Stomach (tissue), 9 donors: ENCODE data around the gene S100A2. TPM values are rescaled to one million over a fixed set of nuclear protein-coding genes. Genes with fewer than 3 reads are reported as not detected.

Experiments used
- DNase-seq, 2 donors: peaks; one replicate each; pipeline versions ENCODE4 v3.0.0 to v3.0.0-alpha.2; 2013 to 2019
- H3K27ac ChIP-seq, 5 donors: fragments of 200-600 bp in 4 of 5; sonication (generic) in 4 of 5; one replicate each; pipeline ENCODE4 v1.5.1; 2013 to 2019; ENCODE audit warnings: mild to moderate bottlenecking in 1 of 5, moderate library complexity in 1 of 5
- H3K27me3 ChIP-seq, 3 donors: fragments of 200-600 bp; sonication (generic); one replicate each; pipeline ENCODE4 v1.5.1; 2017 to 2019; ENCODE audit warnings: mixed run types in 1 of 3
- H3K36me3 ChIP-seq, 4 donors: fragments of 200-600 bp; sonication (generic); 1 replicate in 3 of 4; 2 replicates in 1 of 4; pipeline ENCODE4 v1.5.1; 2016 to 2019
- H3K4me1 ChIP-seq, 4 donors: fragments of 200-600 bp; sonication (generic); one replicate each; pipeline ENCODE4 v1.5.1; 2016 to 2019
- H3K4me3 ChIP-seq, 4 donors: fragments of 200-600 bp; sonication (generic) in 3 of 4; one replicate each; pipeline ENCODE4 v1.5.1; 2016 to 2019; ENCODE audit warnings: mild to moderate bottlenecking in 1 of 4
- H3K9me3 ChIP-seq, 4 donors: fragments of 200-600 bp; sonication (generic); one replicate each; pipeline ENCODE4 v1.5.1; 2016 to 2019
- EP300 ChIP-seq: sonication (generic); formaldehyde crosslinking; IDR thresholded peaks from one replicate; pipeline ENCODE4 v1.6.1; 2017; ENCODE audit warnings: antibody characterized with exemption
- POLR2A ChIP-seq, 4 donors: fragments of 450-650 bp; IDR thresholded peaks; one replicate each; pipeline ENCODE4 v1.6.1; 2016; ENCODE audit warnings: antibody characterized with exemption in 4 of 4, control low read depth in 2 of 4, mild to moderate bottlenecking in 1 of 4, moderate library complexity in 1 of 4
- POLR2AphosphoS5 ChIP-seq, 3 donors: sonication (generic); formaldehyde crosslinking; IDR thresholded peaks; one replicate each; pipeline ENCODE4 v1.6.1; 2016; ENCODE audit warnings: antibody characterized with exemption in 3 of 3
- WGBS, 5 donors: extraction: QIAGEN DNeasy Blood & Tissue Kit in 3 of 5; methylation state at CpG; one replicate each; pipeline versions ENCODE4 v1.1.5 to v1.1.7; 2013 to 2018; 5-methylcytosine and 5-hydroxymethylcytosine counted together
- intact Hi-C: fragments of 100-400 bp; cut with DNase I; formaldehyde crosslinking; loops from one replicate; pipeline ENCODE4 v1.15.1; 2023; ENCODE audit warnings: low total_unique reads
- polyA plus RNA-seq, 3 donors: library from polyadenylated mRNA; stranded (reverse); fragments of 200-250 nt; gene quantifications; one replicate each; pipeline ENCODE4 v1.2.3, GENCODE V29; 2013
- total RNA-seq, 5 donors: library from RNA; depleted of rRNA; stranded (reverse); fragments of >200 nt; gene quantifications; one replicate each; pipeline versions ENCODE4 v1.1.0 to v1.2.3, GENCODE V29; 2014 to 2016
- TF ChIP-seq, protein P1 (sequence below), 7 experiments: fragments of 450-650 bp in 4 of 7; fragments of 200-600 bp in 3 of 7; sonication (generic) in 3 of 7; IDR thresholded peaks; one replicate each; pipeline ENCODE4 v1.5.1; 2016 to 2019; ENCODE audit warnings: antibody characterized with exemption in 7 of 7, control low read depth in 2 of 7, mild to moderate bottlenecking in 1 of 7
- donor health status: healthy with polysubstance abuse.
- donor health status: Bipolar disorder and iron deficiency.
- donor health status: healthy.

The S100A2 gene
- total and polyA plus RNA-seq, 8 donors = 2.2 to 1,809 (median 8.3) TPM; not detected in 3

DNA sequence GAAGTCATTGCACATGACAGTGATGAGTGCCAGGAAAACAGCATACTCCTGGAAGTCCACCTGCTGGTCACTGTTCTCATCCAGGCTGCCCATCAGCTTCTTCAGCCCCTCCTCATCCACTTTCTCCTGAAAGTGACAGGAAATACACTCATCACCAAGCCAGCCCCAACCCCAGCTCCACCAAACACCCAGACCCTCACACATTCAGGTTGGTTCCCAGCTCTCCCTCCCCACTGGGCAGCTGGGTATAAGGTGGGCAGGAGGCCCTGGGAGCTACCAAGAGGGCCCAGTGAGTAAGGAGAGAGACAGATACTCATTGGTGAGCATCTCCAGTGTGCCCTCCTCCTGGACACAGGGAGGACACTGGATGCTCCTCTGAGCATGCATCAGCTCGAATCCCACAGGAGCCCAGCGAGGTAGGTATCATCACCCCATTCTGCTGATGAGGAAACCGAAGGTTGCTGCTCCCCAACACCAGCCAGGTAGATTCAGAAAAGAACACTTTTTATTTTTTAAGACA lies 4.1 kb downstream of the S100A2 start:
- intact Hi-C loops = loop anchor here (5.0 kb wide), 1 partner anchor 44 kb away; no protein-coding TSS in a partner anchor
- Histone ChIP-seq H3K4me1 (peaks cover 13 to 14% (median 13%) of the 10 kb centered on the region in 4 donors), H3K27ac (no peak overlapping the region), H3K4me3 (no peak overlapping the region), H3K36me3 (no peaks in the 10 kb centered on the region), H3K9me3 (no peaks in the 10 kb centered on the region), H3K27me3 (no peaks in the 10 kb centered on the region)
- DNase-seq = no peak
- 95 to 100% (median 97%) methylated on average over 3 of the region's 3 CpGs for WGBS, 5 donors
- no peak for TF ChIP-seq POLR2A (IDR thresholded peaks at IDR 0.05)
- TF ChIP-seq, protein P1, sequence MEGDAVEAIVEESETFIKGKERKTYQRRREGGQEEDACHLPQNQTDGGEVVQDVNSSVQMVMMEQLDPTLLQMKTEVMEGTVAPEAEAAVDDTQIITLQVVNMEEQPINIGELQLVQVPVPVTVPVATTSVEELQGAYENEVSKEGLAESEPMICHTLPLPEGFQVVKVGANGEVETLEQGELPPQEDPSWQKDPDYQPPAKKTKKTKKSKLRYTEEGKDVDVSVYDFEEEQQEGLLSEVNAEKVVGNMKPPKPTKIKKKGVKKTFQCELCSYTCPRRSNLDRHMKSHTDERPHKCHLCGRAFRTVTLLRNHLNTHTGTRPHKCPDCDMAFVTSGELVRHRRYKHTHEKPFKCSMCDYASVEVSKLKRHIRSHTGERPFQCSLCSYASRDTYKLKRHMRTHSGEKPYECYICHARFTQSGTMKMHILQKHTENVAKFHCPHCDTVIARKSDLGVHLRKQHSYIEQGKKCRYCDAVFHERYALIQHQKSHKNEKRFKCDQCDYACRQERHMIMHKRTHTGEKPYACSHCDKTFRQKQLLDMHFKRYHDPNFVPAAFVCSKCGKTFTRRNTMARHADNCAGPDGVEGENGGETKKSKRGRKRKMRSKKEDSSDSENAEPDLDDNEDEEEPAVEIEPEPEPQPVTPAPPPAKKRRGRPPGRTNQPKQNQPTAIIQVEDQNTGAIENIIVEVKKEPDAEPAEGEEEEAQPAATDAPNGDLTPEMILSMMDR (IDR thresholded peaks at IDR 0.05) = no peak
- TF ChIP-seq EP300 = no peak
- no peak for TF ChIP-seq POLR2AphosphoS5 (IDR thresholded peaks at IDR 0.05)

- TF ChIP-seq, protein P1 (IDR thresholded peaks at IDR 0.05) = no peak
- TF ChIP-seq POLR2AphosphoS5 (IDR thresholded peaks at IDR 0.05) (no peak), EP300 (no peak), POLR2A (IDR thresholded peaks at IDR 0.05) (no peak)
- Histone ChIP-seq H3K9me3 (no peaks in the 10 kb centered on the region), H3K27ac (no peak overlapping the region), H3K4me3 (no peak overlapping the region), H3K4me1 (peaks cover 7 to 8% (median 7%) of the 10 kb centered on the region in 4 donors), H3K27me3 (no peaks in the 10 kb centered on the region), H3K36me3 (no peaks in the 10 kb centered on the region)
- 84 to 90% (median 86%) methylated on average over 10 of the region's 10 CpGs for WGBS, 5 donors
- DNase-seq = no peak
- intact Hi-C loops = loop anchor here (5.0 kb wide), 1 partner anchor 44 kb away; no protein-coding TSS in a partner anchor
Observed at GRCh38 chr1:153560771-153561465, 4.7 kb downstream of the S100A2 start.

DNA sequence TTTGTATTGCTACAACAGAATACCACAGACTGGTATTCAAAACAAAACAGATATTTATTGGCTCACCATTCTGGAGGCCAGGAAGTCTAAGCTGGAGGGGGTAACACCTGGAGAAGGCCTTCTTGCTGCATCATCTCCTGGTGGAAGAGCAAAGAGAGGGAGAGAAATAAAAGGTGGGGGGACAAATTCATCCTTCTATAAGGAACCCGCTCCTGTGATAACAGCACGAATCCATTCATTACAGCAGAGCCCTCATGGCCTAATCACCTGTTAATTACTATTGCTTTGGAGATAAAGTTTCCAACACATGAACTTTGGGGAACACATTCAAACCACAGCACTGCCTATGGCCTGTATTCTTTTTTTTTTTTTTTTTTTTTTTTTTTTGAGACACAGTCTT lies 5.4 kb downstream of the S100A2 start:
- TF ChIP-seq, protein P1 (IDR thresholded peaks at IDR 0.05) = no peak
- TF ChIP-seq EP300 = no peak
- TF ChIP-seq POLR2AphosphoS5 (IDR thresholded peaks at IDR 0.05) = no peak
- no peak for TF ChIP-seq POLR2A (IDR thresholded peaks at IDR 0.05)
- peaks cover under 1% of the 10 kb centered on the region in 4 donors for H3K4me1 ChIP-seq
- no peaks in the 10 kb centered on the region for H3K36me3 ChIP-seq
- H3K27me3 ChIP-seq = no peaks in the 10 kb centered on the region
- no peak overlapping the region for H3K4me3 ChIP-seq
- H3K27ac ChIP-seq = no peak overlapping the region
- H3K9me3 ChIP-seq = no peaks in the 10 kb centered on the region
- 70 to 100% (median 95%) methylated on average over 2 of the region's 2 CpGs for WGBS, 5 donors
- intact Hi-C loops = loop anchor here (5.0 kb wide), 1 partner anchor 43 kb away; no protein-coding TSS in a partner anchor
- no peak for DNase-seq

- intact Hi-C loops = no loop called here
- Histone ChIP-seq H3K27me3 (no peaks in the 10 kb centered on the region), H3K4me1 (peaks cover 0 to 19% (median 11%) of the 10 kb centered on the region in 4 donors), H3K27ac (no peak overlapping the region), H3K4me3 (no peak overlapping the region), H3K36me3 (no peaks in the 10 kb centered on the region), H3K9me3 (no peaks in the 10 kb centered on the region)
- 93 to 96% (median 94%) methylated on average over 3 of the region's 3 CpGs for WGBS, 5 donors
- TF ChIP-seq, protein P1 (IDR thresholded peaks at IDR 0.05) = no peak
- TF ChIP-seq POLR2A (IDR thresholded peaks at IDR 0.05) = no peak
- TF ChIP-seq EP300 = no peak
- TF ChIP-seq POLR2AphosphoS5 (IDR thresholded peaks at IDR 0.05) = no peak
- DNase-seq = no peak
Observed at GRCh38 chr1:153557877-153558276, 7.8 kb downstream of the S100A2 start.
